ENCODE measurements around the gene MATR3. TPM values are rescaled to one million over a fixed set of nuclear protein-coding genes. Genes with fewer than 3 reads are reported as not detected.

MATR3 gene, protein sequence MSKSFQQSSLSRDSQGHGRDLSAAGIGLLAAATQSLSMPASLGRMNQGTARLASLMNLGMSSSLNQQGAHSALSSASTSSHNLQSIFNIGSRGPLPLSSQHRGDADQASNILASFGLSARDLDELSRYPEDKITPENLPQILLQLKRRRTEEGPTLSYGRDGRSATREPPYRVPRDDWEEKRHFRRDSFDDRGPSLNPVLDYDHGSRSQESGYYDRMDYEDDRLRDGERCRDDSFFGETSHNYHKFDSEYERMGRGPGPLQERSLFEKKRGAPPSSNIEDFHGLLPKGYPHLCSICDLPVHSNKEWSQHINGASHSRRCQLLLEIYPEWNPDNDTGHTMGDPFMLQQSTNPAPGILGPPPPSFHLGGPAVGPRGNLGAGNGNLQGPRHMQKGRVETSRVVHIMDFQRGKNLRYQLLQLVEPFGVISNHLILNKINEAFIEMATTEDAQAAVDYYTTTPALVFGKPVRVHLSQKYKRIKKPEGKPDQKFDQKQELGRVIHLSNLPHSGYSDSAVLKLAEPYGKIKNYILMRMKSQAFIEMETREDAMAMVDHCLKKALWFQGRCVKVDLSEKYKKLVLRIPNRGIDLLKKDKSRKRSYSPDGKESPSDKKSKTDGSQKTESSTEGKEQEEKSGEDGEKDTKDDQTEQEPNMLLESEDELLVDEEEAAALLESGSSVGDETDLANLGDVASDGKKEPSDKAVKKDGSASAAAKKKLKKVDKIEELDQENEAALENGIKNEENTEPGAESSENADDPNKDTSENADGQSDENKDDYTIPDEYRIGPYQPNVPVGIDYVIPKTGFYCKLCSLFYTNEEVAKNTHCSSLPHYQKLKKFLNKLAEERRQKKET
- 753 TPM for polyA plus RNA-seq (ENCODE audit: insufficient read length)
- long read RNA-seq, donor 1, full-length matches to known transcripts: 33 of 318 reads
- long read RNA-seq, donor 1, partial matches to known transcripts: 275 of 318 reads
- long read RNA-seq, donor 1, other reads (novel, unspliced or antisense): 10 of 318 reads
- long read RNA-seq, donor 2, full-length matches to known transcripts: 36 of 433 reads
- long read RNA-seq, donor 2, partial matches to known transcripts: 397 of 433 reads
- long read RNA-seq, donor 2, other reads (novel, unspliced or antisense): 0 of 433 reads
- long read RNA-seq, donor 3, full-length matches to known transcripts: 28 of 345 reads
- long read RNA-seq, donor 3, partial matches to known transcripts: 317 of 345 reads
- long read RNA-seq, donor 3, other reads (novel, unspliced or antisense): 0 of 345 reads
- long read RNA-seq, donor 4, partial matches to known transcripts: 25 of 26 reads
- long read RNA-seq, donor 4, other reads (novel, unspliced or antisense): 0 of 26 reads
- long read RNA-seq, donor 5, full-length matches to known transcripts: 86 of 499 reads
- long read RNA-seq, donor 5, partial matches to known transcripts: 407 of 499 reads
- long read RNA-seq, donor 5, other reads (novel, unspliced or antisense): 6 of 499 reads
- long read RNA-seq, donor 6, full-length matches to known transcripts: 41 of 353 reads
- long read RNA-seq, donor 6, partial matches to known transcripts: 312 of 353 reads
- long read RNA-seq, donor 6, other reads (novel, unspliced or antisense): 0 of 353 reads
- long read RNA-seq, donor 7, full-length matches to known transcripts: 56 of 553 reads
- long read RNA-seq, donor 7, partial matches to known transcripts: 487 of 553 reads
- long read RNA-seq, donor 7, other reads (novel, unspliced or antisense): 10 of 553 reads
- long read RNA-seq, donor 8, full-length matches to known transcripts: 23 of 91 reads
- long read RNA-seq, donor 8, partial matches to known transcripts: 68 of 91 reads
- long read RNA-seq, donor 8, other reads (novel, unspliced or antisense): 0 of 91 reads

- DNase-seq: peak; percentile 96
These were observed at the start of gene MATR3 for GRCh38 chr5:139293507-139294373. TSS of gene MATR3 (plus strand) at chr5:139293740. CDS start at chr5:139307416, 13,676 bp downstream.

GRCh38 chr5:139245637-139246339 is 47.8 kb upstream of the MATR3 start:
- no peak for DNase-seq

DNA sequence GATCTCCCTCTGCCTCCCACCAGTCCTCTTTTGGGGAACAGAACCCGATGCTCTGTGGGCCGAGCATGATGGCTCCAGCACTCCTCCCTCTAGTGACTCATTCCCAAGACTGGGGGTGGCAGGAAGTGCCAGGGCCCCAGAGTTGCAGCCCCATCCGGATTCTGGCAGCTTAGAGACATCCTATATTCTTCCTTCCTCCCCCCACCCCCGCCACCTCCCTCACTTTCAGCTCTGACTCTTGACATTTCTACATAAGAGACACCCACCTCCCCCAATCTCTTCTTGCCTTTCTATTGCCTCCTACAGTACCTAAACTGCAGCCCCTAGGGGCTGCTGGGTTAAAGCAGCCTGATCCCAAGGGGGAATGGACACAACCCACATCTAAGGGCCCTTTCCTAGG is 47.1 kb upstream of the MATR3 start:
- no peak for DNase-seq

DNA sequence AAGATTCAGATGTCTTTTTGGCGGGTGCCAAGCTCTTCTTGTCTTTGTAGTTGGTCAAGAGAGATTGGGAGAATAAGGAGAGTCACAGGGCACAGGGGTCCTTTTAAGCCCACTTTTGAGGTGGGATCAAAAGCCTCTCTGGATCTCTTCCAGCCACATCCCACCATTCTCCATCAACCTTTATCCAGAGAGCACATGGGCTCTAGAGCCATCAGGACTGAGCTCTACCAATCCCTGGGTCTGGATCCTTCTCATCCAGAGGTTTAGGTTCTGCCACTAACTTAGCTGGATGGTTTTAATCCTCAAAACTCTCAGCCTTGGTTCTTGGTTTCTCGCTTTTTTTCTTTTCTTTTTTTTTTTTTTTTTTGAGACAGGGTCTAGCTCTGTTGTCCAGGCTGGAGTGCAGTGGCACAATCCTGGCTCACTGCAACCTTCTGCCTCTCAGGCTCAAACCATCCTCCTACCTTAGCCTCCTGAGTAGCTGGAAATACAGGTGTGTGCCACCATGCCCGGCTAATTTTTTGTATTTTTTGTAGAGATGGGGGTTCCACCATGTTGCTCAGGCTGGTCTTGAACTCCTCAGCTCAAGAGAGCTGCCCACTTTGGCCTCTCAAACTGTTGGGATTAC is 44.6 kb upstream of the MATR3 start:
- no peak for DNase-seq

- DNase-seq: no peak
These were observed 42.3 kb upstream of the MATR3 start for GRCh38 chr5:139251281-139251687.

- DNase-seq: no peak
These were observed 41.7 kb upstream of the MATR3 start for GRCh38 chr5:139251695-139252288.

DNA sequence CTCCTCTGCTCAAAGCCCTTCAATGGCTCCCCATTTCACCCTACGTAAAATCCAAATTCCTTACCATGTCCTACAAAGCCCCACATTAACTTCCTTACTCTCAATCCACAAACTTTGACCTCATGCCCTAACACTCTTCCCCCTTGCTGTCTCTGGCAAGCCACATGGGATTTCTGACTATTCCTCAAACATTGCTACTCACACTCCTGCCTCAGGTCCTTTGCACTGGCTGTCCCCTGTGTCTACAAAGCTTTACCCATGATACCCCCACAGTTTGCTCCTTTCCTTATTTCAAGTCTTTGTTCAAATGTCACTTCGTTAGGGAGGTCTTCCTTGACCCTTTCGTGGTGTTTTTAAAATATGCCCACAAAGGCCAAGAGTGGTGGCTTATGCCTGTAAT is 40.4 kb upstream of the MATR3 start:
- DNase-seq: no peak

GRCh38 chr5:139256820-139257219 is 36.7 kb upstream of the MATR3 start:
- no peak for DNase-seq

DNA sequence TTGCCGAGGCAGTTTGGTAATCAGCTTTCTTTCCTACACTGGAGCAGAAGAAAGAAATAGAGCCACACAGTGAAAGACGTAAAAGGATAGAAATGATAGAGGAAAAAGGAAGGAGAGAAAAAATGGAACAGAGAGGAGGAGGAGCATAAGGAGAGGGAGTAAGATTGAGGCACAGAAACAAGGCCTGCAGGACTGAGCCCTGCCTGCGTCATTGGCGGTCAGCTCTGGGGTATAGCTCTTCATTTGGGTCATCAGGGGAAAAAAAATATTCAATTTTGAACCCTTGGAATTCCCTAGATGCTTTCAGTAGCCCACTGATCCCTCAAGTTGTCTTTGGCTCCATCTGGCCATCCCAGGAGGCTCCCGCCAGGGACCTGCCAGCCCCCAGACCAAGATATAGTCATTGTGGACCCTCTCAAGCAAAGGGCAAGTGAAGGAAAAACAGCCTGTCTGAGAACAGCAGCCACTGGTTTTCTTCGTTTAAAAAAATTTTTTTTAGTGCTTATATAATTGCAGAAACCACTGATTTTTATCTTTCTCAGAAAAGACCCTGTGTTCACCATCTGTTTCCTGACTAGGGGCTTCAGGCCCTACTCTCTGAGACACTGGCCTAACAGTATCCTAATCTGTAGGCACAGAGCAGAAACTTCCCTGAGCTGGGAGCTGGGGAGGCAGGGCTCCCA is 31.3 kb upstream of the MATR3 start:
- DNase-seq: no peak

- peak; percentile 89 for DNase-seq
These were observed 30.6 kb upstream of the MATR3 start for GRCh38 chr5:139262742-139263445.

- DNase-seq: no peak
These were observed 30.0 kb upstream of the MATR3 start for GRCh38 chr5:139263536-139263935.

- DNase-seq: no peak
These were observed 29.6 kb upstream of the MATR3 start for GRCh38 chr5:139263946-139264345.

GRCh38 chr5:139265001-139265400 is 28.5 kb upstream of the MATR3 start:
- no peak for DNase-seq

GRCh38 chr5:139266236-139266635 is 27.3 kb upstream of the MATR3 start:
- DNase-seq: no peak

- no peak for DNase-seq
These were observed 26.1 kb upstream of the MATR3 start for GRCh38 chr5:139267481-139267880.

DNA sequence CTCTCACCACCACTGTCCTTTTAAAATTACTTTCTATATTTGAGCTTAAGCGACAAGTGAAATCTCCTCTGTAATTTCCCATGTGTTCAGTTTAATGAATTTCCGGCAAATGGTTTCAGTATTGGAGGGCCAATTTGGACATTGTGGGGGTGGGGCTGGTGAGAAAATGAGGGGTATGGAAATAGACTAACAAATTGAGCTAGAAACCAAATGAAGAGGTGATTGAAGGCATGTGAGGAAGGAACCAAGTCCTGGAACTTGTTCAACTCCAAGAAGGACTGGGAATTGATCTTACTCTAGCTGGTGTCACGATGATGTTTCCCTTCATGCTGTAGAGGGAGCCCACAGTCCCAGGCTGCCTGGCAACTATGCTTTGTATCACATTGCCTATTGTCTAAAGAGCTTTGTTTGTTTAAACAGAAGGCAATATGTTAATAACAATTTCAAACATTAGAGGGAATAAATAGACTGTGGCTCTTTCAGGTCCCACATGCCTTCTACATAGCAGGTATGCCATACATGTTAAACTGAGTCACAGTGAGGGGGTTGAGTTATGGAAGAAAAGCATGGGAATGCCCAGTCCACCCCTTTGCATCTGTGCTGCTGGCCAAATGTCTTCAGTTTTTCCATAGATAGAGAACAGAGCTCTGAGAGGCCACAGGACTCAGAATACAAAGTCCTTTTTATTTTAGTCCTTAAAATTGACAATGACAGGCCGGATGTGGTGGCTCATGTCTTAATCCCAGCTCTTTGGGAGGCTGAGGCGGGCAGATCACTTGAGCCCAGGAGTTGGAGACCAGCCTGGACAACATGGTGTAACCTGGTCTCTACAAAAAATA is 25.0 kb upstream of the MATR3 start:
- DNase-seq: no peak

All from left kidney (tissue), 8 donors.